GM21717 (cell line): ENCODE data around the gene ABHD12.
"Not testable (repeated sequence)": the region's sequence is repeated elsewhere in the genome, so short reads cannot be mapped to it uniquely, and the experiment has no call there.

Source experiments
- ATAC-seq: cut with Tn5 transposase; IDR thresholded peaks from one replicate; pipeline ENCODE4 v1.9.1; 2021; ENCODE audit warnings: mild to moderate bottlenecking, moderate library complexity; ENCODE audit not compliant: unreplicated experiment

Gene ABHD12

DNA sequence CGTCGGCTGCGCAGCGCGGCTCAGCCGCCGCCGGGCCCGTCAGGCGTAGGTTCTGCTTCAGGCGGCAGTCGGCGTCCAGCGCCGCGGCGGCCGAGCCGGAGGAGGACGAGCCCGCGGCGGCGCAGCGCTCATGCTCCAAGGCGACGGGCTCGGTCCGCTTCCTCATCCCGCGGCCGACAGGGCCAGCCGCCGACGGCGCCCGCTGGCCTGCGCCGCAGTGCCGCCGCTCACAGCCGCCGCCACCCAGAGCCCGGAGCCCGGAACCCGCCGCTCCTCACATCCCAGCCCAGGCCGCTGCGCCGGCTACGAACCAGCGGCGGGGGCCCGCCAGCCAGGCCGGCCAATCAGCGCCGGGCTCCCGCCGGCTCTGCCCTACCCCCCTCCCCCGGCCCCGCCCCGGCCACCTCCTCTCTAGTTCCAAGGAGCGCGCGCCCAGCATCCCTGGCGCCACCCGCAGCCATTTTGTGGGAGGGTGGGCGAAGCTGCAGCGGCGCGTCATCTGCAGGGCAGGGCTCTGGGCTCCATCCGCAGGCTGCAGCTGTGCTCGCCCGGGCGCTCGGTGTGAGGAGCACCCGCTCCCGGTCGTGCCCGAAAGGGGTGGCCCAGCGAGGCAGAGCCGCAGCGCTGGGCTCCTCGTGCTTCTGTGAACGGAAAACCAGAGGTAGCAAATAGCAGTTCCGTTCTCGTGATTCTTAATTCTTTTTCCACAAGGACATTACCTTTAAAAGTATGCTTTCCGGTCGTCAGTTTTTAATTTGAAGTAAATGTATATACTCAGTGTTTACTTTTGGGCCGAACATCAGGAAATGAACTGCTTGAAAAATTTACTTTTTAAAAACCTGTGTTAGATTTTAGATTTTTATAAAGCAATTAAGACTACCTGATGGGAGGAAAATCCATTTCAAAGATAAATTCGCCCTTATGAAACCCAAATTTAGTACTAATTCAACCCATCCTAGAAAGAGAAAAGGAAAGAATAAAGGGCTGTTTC, at the start of gene ABHD12:
Gene ABHD12 (minus strand): TSS at position 298 of the 991 bp plus-strand sequence. CDS start 132 bp downstream, at position 166.
- ATAC-seq = peak; percentile 91

DNA sequence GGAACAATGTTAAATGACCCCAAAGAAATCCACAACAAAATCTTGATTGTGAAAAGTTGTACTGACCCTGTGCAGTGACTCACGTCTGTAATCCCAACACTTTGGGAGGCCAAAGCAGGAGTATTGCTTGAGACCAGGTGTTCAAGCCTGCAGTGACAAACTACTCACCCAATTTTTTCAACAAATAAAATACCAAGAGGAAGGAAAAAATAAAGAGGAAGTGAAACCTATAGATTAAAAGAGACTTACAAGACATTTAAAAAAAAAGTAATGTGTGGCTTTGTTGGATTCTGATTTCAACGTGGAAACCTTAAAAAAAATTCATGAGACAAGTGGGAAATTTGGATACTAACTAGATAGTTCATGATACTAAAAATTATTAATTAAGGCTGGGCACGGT, 48.7 kb upstream of the ABHD12 start:
- no peak for ATAC-seq

DNA sequence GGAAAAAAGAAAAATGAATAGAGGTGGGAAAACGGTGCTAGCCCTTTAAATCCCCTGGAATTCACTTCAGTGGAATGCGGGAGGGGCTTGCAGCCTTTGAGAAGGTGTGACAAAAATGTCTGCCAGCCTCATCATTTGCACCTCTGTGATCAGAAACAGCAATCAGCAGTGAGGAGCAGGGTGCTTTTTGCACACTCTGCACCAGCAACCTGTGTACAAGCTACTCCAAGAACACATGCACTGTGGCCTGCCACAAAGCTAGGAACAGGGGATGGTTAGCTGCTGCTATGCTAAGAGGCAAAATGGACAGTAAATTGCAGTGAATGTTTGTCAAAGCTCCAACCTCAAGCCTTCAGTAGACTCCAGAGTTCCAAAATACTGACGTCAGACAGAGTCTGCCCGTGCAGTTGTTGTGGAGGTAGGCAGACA, 46.5 kb upstream of the ABHD12 start:
- ATAC-seq = no peak

DNA sequence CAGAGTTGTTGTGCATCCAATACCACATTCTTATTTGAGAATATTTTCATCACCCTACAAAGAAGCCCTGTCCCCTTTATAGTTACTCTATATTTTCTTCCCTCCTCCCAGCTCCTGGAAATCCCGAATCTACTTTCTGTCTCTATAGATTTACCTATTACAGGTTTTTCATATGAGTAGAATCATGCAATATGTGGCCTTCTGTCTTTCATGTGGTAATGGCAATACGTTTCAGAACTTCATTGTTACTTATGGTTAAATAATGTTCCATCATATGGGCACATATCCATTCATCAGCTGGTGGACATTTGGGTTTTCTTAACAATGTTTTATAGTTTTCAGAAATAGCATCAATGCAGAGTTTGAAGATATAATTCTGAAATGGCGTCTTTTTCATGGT, 33.9 kb upstream of the ABHD12 start:
- ATAC-seq = no peak

DNA sequence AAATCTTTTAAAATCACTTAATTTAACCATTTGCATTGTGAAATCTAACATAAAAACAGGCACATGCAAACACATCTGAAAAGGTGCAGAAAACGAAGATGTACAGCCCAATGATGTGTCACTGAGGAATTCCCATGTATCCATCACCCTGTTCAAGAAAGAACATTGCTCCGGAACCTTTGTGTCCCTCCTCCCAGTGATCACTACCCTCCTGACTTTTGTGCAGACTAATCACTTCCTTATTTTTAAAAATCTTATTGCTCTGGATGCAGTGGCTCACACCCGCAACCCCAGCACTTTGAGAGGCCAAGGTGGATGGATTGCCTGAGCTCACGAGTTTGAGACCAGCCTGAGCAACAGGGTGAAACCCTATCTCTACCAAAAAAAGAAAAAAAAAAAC, 31.4 kb upstream of the ABHD12 start:
- no peak for ATAC-seq

DNA sequence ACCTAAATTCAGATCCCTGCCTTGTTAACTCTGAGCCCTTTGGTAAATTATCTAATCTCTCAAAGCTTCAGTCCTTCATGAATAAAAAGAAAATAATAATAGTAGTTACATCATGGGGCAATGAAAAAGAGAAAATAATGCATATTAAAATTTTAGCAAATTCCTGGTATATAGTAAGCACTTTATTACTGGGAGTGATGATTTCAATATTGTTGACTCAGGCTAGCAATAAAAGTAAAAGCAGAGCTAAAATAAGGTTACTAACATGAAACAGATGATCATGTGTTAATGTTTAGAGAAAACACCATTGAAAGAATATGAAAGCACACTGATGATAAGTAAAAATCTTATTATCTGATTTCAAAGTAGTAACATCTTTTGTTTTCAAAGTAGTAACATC, 30.5 kb upstream of the ABHD12 start:
- no peak for ATAC-seq

DNA sequence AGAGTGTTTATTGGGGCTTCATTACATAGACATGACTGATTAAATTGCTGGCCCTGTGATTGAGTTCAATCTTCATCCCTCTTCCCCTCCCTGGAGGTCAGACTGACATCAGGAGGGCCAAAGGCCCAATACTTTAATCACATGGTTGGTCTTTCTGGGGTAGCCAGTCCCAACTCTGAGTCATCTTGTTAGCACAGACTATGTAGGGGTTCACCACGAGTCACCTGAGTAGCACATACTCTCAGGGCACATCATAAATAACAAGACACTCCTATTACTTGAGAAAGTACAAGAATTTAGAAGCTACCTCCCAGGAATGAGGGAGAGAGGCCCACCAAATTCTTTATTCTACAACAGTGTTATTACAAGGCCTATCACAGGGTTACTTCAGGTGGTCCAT, 28.1 kb upstream of the ABHD12 start:
- ATAC-seq = no peak

DNA sequence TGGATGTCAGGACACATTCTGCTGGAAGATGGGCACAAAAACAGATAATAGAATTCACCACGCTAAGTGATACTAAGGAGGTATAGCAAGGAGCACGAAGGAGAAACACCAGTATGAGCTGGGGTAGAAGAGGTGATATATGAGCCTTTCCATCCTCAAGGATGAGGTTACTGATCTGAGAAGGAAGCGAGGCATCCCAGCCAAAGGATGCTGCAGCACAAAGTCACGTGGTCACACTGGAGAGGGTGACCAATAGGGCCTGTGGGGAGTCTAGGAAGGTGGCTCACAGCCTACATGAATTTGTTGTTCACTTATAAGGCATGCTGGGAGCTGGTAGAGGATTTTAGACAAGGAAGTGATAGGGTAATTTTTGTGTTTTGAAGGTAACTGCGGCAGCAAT, 18.3 kb upstream of the ABHD12 start:
- no peak for ATAC-seq

- ATAC-seq = no peak
Measured at GRCh38 chr20:25408170-25408547, 17.5 kb upstream of the ABHD12 start.

- peak; percentile 90 for ATAC-seq
Measured at GRCh38 chr20:25407311-25408169, 16.9 kb upstream of the ABHD12 start, which contains the start of gene GINS1. GINS1 (plus strand) TSS chr20:25407673; CDS start chr20:25407821, 148 bp downstream.

DNA sequence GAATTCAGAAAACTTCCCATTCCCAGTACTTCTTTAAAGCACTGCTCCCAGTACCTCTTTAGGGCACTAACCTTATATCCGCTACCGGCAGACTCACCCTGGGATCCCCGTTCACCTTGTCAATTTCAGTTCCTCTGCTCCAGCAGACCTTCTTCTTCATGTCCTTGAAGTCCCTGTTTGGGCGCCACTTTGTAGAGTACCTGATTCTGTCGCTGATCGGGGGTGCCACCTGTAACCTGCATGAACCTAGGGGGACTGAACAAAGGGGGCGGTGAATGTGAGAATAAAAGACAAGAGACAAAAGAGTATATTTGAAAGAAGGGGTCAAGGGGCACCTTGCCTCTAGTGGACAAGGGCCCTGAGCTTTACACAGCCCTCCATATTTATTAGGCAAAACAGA, 11.9 kb upstream of the ABHD12 start:
- ATAC-seq = no peak

DNA sequence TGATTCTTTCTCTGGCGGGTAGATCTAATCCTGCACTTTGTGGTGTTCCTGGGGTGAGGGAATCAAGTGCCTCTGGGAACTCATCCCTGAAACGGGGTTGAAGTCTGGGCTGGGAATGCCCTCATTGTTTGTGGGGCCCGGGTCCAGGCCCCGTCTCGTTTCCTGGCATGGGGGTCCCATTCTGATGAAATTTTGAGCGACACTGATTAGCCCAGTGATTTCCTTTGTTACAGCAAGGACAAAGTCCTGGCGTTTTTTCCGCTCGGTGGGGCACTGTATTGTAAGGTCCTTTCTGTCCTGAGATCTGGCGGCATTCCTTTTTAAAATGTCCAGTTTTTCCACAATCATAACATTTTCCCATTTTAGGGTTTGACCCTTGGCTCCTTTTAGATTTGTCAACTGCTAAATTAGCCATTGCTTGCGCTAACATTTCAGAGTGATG, 9.7 kb upstream of the ABHD12 start:
- not testable (repeated sequence) for ATAC-seq

DNA sequence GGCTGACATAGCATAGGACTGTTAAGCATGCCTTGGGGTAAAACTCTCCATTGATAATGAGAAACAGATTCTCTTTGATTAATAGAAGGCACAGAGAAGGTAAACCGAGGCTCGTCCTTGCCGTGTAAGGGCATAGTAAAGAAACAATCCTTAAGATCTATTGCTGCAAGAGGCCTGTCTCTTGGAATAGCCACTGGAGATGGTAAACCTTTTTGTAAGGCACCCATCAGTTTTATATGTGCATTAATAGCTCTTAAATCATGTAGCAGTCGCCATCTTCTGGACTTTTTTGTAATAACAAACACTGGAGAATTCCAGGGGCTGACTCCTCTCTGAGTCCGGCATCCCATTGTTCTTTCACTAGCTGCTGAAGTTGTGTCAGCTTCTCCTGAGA, 8.4 kb upstream of the ABHD12 start:
- no peak for ATAC-seq

DNA sequence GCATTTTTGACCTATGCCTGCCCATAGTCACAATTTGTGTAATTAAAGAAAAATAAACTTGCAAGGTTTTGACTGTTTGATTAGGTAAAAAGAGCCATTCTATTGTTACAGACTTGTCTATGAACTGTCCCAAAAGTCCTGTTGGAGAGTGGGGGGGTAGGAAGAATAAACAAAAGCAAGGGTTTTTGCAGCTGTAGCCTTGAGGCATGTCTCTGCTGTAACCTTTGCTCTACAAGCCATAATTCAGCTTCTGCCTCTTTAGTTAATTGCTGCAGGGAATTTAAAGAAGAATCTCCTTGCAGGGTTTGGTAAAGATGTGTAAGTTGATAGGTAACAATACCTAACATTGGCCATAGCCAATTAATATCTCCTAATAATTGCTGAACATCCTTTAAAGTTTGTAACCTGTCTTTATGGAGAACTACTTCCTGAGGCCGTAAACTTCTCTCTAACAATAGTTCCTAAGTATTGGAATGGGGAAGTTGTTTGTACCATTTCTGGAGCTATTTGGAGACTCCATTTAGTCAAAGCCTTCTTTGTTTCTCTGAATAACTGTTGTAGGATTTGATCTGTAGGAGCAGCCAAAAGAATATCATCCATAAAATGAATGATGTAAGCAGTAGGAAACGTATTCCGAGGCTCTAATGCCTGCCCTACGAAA, 7.9 kb upstream of the ABHD12 start:
- ATAC-seq = no peak

GRCh38 chr20:25397821-25398220, 7.2 kb upstream of the ABHD12 start:
- ATAC-seq = no peak

- no peak for ATAC-seq
Measured at GRCh38 chr20:25397096-25397495, 6.5 kb upstream of the ABHD12 start.

DNA sequence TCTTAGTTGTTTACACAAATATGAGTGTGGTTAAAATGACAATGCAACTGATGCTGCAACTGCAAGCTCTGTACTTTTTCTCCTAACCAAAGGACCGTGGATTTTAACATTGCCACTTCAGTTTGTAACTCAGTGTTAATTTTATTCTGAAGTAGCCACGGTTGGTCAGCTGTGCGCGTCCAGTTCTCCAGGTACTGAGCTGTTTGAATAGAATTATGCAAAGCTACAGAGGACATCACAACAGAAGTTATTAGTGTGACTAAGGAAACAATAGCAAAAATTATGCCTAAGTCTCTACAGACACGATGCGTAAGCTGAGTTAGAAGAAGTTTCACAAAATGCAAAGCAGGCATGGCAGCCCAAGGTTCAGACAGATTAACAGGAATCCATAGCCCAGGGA, 4.4 kb upstream of the ABHD12 start:
- no peak for ATAC-seq

GRCh38 chr20:25394276-25394675, 3.6 kb upstream of the ABHD12 start:
- ATAC-seq = no peak

- ATAC-seq = peak; percentile 31
Measured at GRCh38 chr20:25389858-25390537, 637 bp downstream of the ABHD12 start.

DNA sequence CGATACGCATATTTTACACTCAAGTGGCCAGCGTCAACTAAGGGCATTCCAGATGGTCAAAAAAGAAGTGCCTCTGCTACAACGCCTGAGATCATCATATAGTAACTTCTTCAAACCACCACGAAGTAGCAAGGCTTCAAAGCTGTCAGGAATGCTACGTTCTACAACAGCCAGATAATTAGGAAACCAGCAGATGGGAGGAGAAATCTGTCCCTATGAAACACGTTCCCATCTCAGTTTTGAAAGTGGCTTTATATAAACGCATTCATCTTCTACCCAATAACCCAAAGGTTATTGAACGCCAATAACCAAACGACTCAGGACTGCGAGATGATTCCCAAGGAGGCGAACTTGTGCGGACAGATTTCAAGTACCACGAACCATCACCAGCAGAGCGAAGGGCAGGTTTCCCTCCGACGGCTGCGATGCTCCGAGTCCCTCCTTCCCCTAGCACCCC, 1.2 kb downstream of the ABHD12 start:
- ATAC-seq = peak; percentile 8
